Tibial nerve (tissue), 4 donors: Measurements from ENCODE around the gene NRXN3.

Source experiments
- CTCF ChIP-seq, 5 experiments: fragments of 200-600 bp in 3 of 5; fragments of 450-650 bp in 2 of 5; sonication (generic) in 3 of 5; IDR thresholded peaks; one replicate each; pipeline ENCODE4 v1.5.1; 2016 to 2019; ENCODE audit warnings: antibody characterized with exemption in 5 of 5, mild to moderate bottlenecking in 3 of 5, moderate library complexity in 2 of 5
- EP300 ChIP-seq, 2 donors: sonication (generic); formaldehyde crosslinking; IDR thresholded peaks; one replicate each; pipeline ENCODE4 v1.6.1; 2017; ENCODE audit warnings: antibody characterized with exemption in 2 of 2, mild to moderate bottlenecking in 1 of 2
- POLR2A ChIP-seq, 2 donors: fragments of 450-650 bp; IDR thresholded peaks; one replicate each; pipeline ENCODE4 v1.6.1; 2017; ENCODE audit warnings: antibody characterized with exemption in 2 of 2, mild to moderate bottlenecking in 2 of 2, moderate library complexity in 2 of 2

- TF ChIP-seq POLR2A (IDR thresholded peaks at IDR 0.05) (no peak), CTCF (IDR thresholded peaks at IDR 0.05) (no peak), EP300 (IDR thresholded peaks at IDR 0.05) (no peak)
These were observed 987.2 kb downstream of the NRXN3 start for GRCh38 chr14:79157369-79157768.
